Astrocyte of the cerebellum (primary cell): ENCODE data around the gene RAPGEF4.

Experiments used
- DNase-seq: peaks from one replicate; pipeline ENCODE4 v3.0.0-alpha.2; 2011; ENCODE audit warnings: low read depth
- H3K4me3 ChIP-seq: 2 replicates; pipeline ENCODE4 v1.5.1; 2011; ENCODE audit warnings: mild to moderate bottlenecking, low read depth, low read length, moderate library complexity
- CTCF ChIP-seq: IDR thresholded peaks from 2 replicates; pipeline ENCODE4 v1.5.1; 2012; ENCODE audit warnings: low read length, low read depth, moderate library complexity, mild to moderate bottlenecking; ENCODE audit errors: missing control alignments
- in situ Hi-C: cut with HindIII; loops from 2 replicates; pipeline ENCODE4 v1.10.0; 2017; ENCODE audit warnings: low sequenced_read_pairs

RAPGEF4 gene

GRCh38 chr2:173019755-173020154 is 284.1 kb downstream of the RAPGEF4 start:
- TF ChIP-seq CTCF: no peak
- H3K4me3 ChIP-seq: no peak overlapping the region
- DNase-seq: no peak
- in situ Hi-C loops: no loop called here

GRCh38 chr2:173021939-173022371 is 286.3 kb downstream of the RAPGEF4 start:
- in situ Hi-C loops: no loop called here
- peak; percentile 2 for DNase-seq

GRCh38 chr2:173023718-173024117 is 288.1 kb downstream of the RAPGEF4 start:
- TF ChIP-seq CTCF: no peak
- DNase-seq: no peak
- in situ Hi-C loops: no loop called here
- no peak overlapping the region for H3K4me3 ChIP-seq

More at GRCh38 chr2:173021939-173022371, 286.3 kb downstream of the RAPGEF4 start:
- TF ChIP-seq CTCF: peak; percentile 43
- no peak overlapping the region for H3K4me3 ChIP-seq

- in situ Hi-C loops: no loop called here
- no peak for TF ChIP-seq CTCF
- no peak for DNase-seq
- H3K4me3 ChIP-seq: no peak overlapping the region
Measured at GRCh38 chr2:173026479-173026878, 290.8 kb downstream of the RAPGEF4 start.

GRCh38 chr2:173027181-173028128 is 291.8 kb downstream of the RAPGEF4 start:
- in situ Hi-C loops: no loop called here
- peak; percentile 91 for DNase-seq
- H3K4me3 ChIP-seq: no peak overlapping the region
- TF ChIP-seq CTCF: peak; percentile 87

GRCh38 chr2:173028141-173028540 is 292.5 kb downstream of the RAPGEF4 start:
- in situ Hi-C loops: no loop called here
- no peak overlapping the region for H3K4me3 ChIP-seq
- no peak for DNase-seq
- TF ChIP-seq CTCF: no peak
